H9 (cell line): ENCODE data around the gene CHST8. TPM values are rescaled to one million over a fixed set of nuclear protein-coding genes. Genes with fewer than 3 reads are reported as not detected.

Source experiments
- DNase-seq: peaks from one replicate; pipeline ENCODE4 v3.0.0-alpha.2; 2017
- H2AFZ ChIP-seq: one replicate; pipeline ENCODE4 v1.6.1; 2013; ENCODE audit warnings: mild to moderate bottlenecking, low read length, control low read depth, moderate library complexity
- H2AK5ac ChIP-seq: 2 replicates; pipeline ENCODE4 v1.6.1; 2013; ENCODE audit warnings: low read length, control low read depth, mixed read lengths; ENCODE audit not compliant: insufficient read length
- H2BK120ac ChIP-seq: one replicate; pipeline ENCODE4 v1.6.1; 2013; ENCODE audit warnings: low read depth, mild to moderate bottlenecking, low read length, control low read depth, inconsistent platforms; ENCODE audit not compliant: poor library complexity, severe bottlenecking
- H2BK12ac ChIP-seq: 2 replicates; pipeline ENCODE4 v1.6.1; 2013; ENCODE audit warnings: low read length, control low read depth, mixed read lengths, low read depth; ENCODE audit not compliant: insufficient read length
- H2BK15ac ChIP-seq: 2 replicates; pipeline ENCODE4 v1.6.1; 2013; ENCODE audit warnings: low read depth, low read length, control low read depth
- H2BK20ac ChIP-seq: one replicate; pipeline ENCODE4 v1.6.1; 2013; ENCODE audit warnings: low read depth, mild to moderate bottlenecking, low read length, control low read depth, inconsistent platforms; ENCODE audit not compliant: poor library complexity, severe bottlenecking
- H2BK5ac ChIP-seq: 2 replicates; pipeline ENCODE4 v1.6.1; 2013; ENCODE audit warnings: low read length, control low read depth, mixed read lengths; ENCODE audit not compliant: insufficient read length
- H3K14ac ChIP-seq: 2 replicates; pipeline ENCODE4 v1.6.1; 2013; ENCODE audit warnings: low read length, control low read depth; ENCODE audit not compliant: insufficient read depth
- H3K18ac ChIP-seq: 2 replicates; pipeline ENCODE4 v1.6.1; 2013; ENCODE audit warnings: low read depth, mild to moderate bottlenecking, mixed read lengths, low read length, control low read depth; ENCODE audit not compliant: insufficient read length
- H3K23ac ChIP-seq: 2 replicates; pipeline ENCODE4 v1.6.1; 2013; ENCODE audit warnings: low read length, control low read depth, mixed read lengths, low read depth; ENCODE audit not compliant: insufficient read length
- H3K23me2 ChIP-seq: 2 replicates; pipeline ENCODE4 v1.6.1; 2013; ENCODE audit warnings: low read depth, mild to moderate bottlenecking, mixed read lengths, low read length, control low read depth; ENCODE audit not compliant: insufficient read length, poor library complexity, severe bottlenecking
- H3K27ac ChIP-seq: 2 replicates; pipeline ENCODE4 v1.5.1; 2013; ENCODE audit warnings: low read length, control low read depth, mixed read lengths, low read depth; ENCODE audit not compliant: insufficient read length
- H3K27me3 ChIP-seq: 2 replicates; pipeline ENCODE4 v1.6.1; 2013; ENCODE audit warnings: low read length, control low read depth, inconsistent platforms; ENCODE audit not compliant: insufficient read depth
- H3K4ac ChIP-seq: 2 replicates; pipeline ENCODE4 v1.6.1; 2013; ENCODE audit warnings: low read depth, mild to moderate bottlenecking, control low read depth, inconsistent platforms, low read length, moderate library complexity
- H3K4me1 ChIP-seq: 2 replicates; pipeline ENCODE4 v1.6.1; 2013; ENCODE audit warnings: low read length, control low read depth, inconsistent platforms; ENCODE audit not compliant: insufficient read depth
- H3K4me2 ChIP-seq: 2 replicates; pipeline ENCODE4 v1.6.1; 2013; ENCODE audit warnings: low read length, control low read depth, mixed read lengths; ENCODE audit not compliant: insufficient read length, insufficient read depth
- H3K56ac ChIP-seq: 2 replicates; pipeline ENCODE4 v1.6.1; 2013; ENCODE audit warnings: low read depth, mild to moderate bottlenecking, mixed read lengths, low read length, control low read depth; ENCODE audit not compliant: insufficient read length
- H3K79me1 ChIP-seq: 2 replicates; pipeline ENCODE4 v1.6.1; 2013; ENCODE audit warnings: low read depth, mild to moderate bottlenecking, moderate library complexity, low read length, control low read depth, inconsistent platforms; ENCODE audit not compliant: insufficient read depth, poor library complexity, severe bottlenecking
- H3K79me2 ChIP-seq: 2 replicates; pipeline ENCODE4 v1.6.1; 2013; ENCODE audit warnings: low read length, control low read depth, inconsistent platforms; ENCODE audit not compliant: insufficient read depth
- H3K9ac ChIP-seq: 2 replicates; pipeline ENCODE4 v1.6.1; 2013; ENCODE audit warnings: low read length, control low read depth, mixed read lengths; ENCODE audit not compliant: insufficient read length; ENCODE audit errors: extremely low read depth
- H3K9me3 ChIP-seq: one replicate; pipeline ENCODE4 v1.6.1; 2013; ENCODE audit warnings: low read depth, low read length, inconsistent platforms; ENCODE audit not compliant: control insufficient read depth
- H3T11ph ChIP-seq: one replicate; pipeline ENCODE4 v1.6.1; 2013; ENCODE audit warnings: mild to moderate bottlenecking, low read length, control low read depth, inconsistent platforms
- H4K20me1 ChIP-seq: one replicate; pipeline ENCODE4 v1.6.1; 2013; ENCODE audit not compliant: control insufficient read depth, insufficient read length, insufficient read depth
- H4K5ac ChIP-seq: 2 replicates; pipeline ENCODE4 v1.6.1; 2013; ENCODE audit warnings: low read depth, mild to moderate bottlenecking, mixed read lengths, low read length, control low read depth; ENCODE audit not compliant: insufficient read length
- H4K8ac ChIP-seq: replicated peaks from 2 replicates; pipeline ENCODE4 v1.6.1; 2013; ENCODE audit warnings: low read length, control low read depth, mixed read lengths, low read depth; ENCODE audit not compliant: insufficient read length
- H4K91ac ChIP-seq: 2 replicates; pipeline ENCODE4 v1.6.1; 2013; ENCODE audit warnings: low read depth, mild to moderate bottlenecking, moderate library complexity, mixed read lengths, low read length, control low read depth; ENCODE audit not compliant: insufficient read length
- H3K27ac Mint-ChIP-seq, 3 experiments: 2 replicates in 2 of 3; 3 replicates in 1 of 3; pipeline ENCODE4 v1.8.0; 2020 to 2021; ENCODE audit warnings: mixed read lengths in 3 of 3, mild to moderate bottlenecking in 1 of 3, moderate library complexity in 1 of 3
- H3K27me3 Mint-ChIP-seq: 2 replicates; pipeline ENCODE4 v1.8.0; 2021; ENCODE audit warnings: low read depth, mild to moderate bottlenecking, moderate library complexity, mixed read lengths
- H3K36me3 Mint-ChIP-seq, 3 experiments: 2 replicates in 2 of 3; 3 replicates in 1 of 3; pipeline ENCODE4 v1.8.0; 2020 to 2021; ENCODE audit warnings: low read depth in 3 of 3, mixed read lengths in 3 of 3; ENCODE audit not compliant: insufficient read depth in 1 of 3
- H3K4me1 Mint-ChIP-seq, 2 experiments: 2 replicates each; pipeline ENCODE4 v1.8.0; 2020; ENCODE audit warnings: mixed read lengths in 2 of 2
- H3K4me3 Mint-ChIP-seq, 2 experiments: 2 replicates in 1 of 2; 3 replicates in 1 of 2; pipeline ENCODE4 v1.8.0; 2020 to 2021; ENCODE audit warnings: mild to moderate bottlenecking in 2 of 2, mixed read lengths in 2 of 2, moderate library complexity in 1 of 2
- H3K9me3 Mint-ChIP-seq, 2 experiments: 2 replicates in 1 of 2; 3 replicates in 1 of 2; pipeline ENCODE4 v1.8.0; 2020; ENCODE audit warnings: mild to moderate bottlenecking in 2 of 2, mixed read lengths in 2 of 2, moderate library complexity in 1 of 2
- WGBS: extraction: QIAGEN DNeasy Blood & Tissue Kit; methylation state at CpG from one replicate; pipeline ENCODE4 v1.1.7; 2013; ENCODE audit warnings: missing lambda C conversion rate, low lambda C conversion rate, mixed read lengths; ENCODE audit not compliant: insufficient read length; ENCODE audit errors: extremely low coverage; 5-methylcytosine and 5-hydroxymethylcytosine counted together
- total RNA-seq: library from RNA; stranded (reverse); gene quantifications from 2 replicates; pipeline ENCODE4 v1.2.1, GENCODE V29; 2021
- TF ChIP-seq, protein P1 (sequence below): fragments of 200-600 bp; sonication (generic); conservative IDR thresholded peaks from 3 replicates; pipeline ENCODE4 v1.8.0; 2021; ENCODE audit warnings: antibody characterized with exemption, mild to moderate bottlenecking

CHST8 gene
- total RNA-seq, 1 experiment from 2014 or later: 5.1 TPM

GRCh38 chr19:33730858-33731607, 109.3 kb downstream of the CHST8 start:
- Histone ChIP-seq H3K18ac (no peak overlapping the region), H3K4me2 (no peak overlapping the region), H3K79me1 (no peaks in the 10 kb centered on the region), H4K20me1 (no peaks in the 10 kb centered on the region), H4K91ac (no peak overlapping the region), H3K4ac (no peak overlapping the region), H3K79me2 (no peaks in the 10 kb centered on the region), H2BK120ac (no peak overlapping the region), H2BK20ac (no peak overlapping the region), H3K27me3 (no peaks in the 10 kb centered on the region), H3K4me1 (no peaks in the 10 kb centered on the region), H3K56ac (no peak overlapping the region), H3K23ac (no peak overlapping the region), H2AFZ (no peak overlapping the region), H2BK5ac (no peak overlapping the region), H3K27ac (no peak overlapping the region), H3K9me3 (no peaks in the 10 kb centered on the region), H3K14ac (no peak overlapping the region), H3K9ac (no peak overlapping the region), H2AK5ac (no peak overlapping the region), H3K23me2 (no peaks in the 10 kb centered on the region), H4K8ac (no peak overlapping the region), H3T11ph (no peak overlapping the region), H4K5ac (no peak overlapping the region), H2BK12ac (no peak overlapping the region), H2BK15ac (no peak overlapping the region)
- no CpG with 5 or more reads among the region's 8 CpGs for WGBS
- Mint-ChIP-seq H3K27ac (no peak overlapping the region), H3K4me3 (no peak overlapping the region), H3K4me1 (no peaks in the 10 kb centered on the region; a peak in 1 of 4 replicates), H3K27me3 (peaks cover 11% of the 10 kb centered on the region; the same call in 1 of the 2 replicates), H3K9me3 (peaks cover 10 to 18% of the 10 kb centered on the region in 2 experiments; a peak in 4 of 5 replicates), H3K36me3 (peaks cover 0 to 26% (median 0%) of the 10 kb centered on the region in 3 experiments; a peak in 3 of 7 replicates)
- TF ChIP-seq, protein P1, sequence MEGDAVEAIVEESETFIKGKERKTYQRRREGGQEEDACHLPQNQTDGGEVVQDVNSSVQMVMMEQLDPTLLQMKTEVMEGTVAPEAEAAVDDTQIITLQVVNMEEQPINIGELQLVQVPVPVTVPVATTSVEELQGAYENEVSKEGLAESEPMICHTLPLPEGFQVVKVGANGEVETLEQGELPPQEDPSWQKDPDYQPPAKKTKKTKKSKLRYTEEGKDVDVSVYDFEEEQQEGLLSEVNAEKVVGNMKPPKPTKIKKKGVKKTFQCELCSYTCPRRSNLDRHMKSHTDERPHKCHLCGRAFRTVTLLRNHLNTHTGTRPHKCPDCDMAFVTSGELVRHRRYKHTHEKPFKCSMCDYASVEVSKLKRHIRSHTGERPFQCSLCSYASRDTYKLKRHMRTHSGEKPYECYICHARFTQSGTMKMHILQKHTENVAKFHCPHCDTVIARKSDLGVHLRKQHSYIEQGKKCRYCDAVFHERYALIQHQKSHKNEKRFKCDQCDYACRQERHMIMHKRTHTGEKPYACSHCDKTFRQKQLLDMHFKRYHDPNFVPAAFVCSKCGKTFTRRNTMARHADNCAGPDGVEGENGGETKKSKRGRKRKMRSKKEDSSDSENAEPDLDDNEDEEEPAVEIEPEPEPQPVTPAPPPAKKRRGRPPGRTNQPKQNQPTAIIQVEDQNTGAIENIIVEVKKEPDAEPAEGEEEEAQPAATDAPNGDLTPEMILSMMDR: no peak
- DNase-seq: no peak
